Thoracic aorta (tissue), 2 donors: Measurements from ENCODE around the gene SORBS2. TPM values are rescaled to one million over a fixed set of nuclear protein-coding genes. Genes with fewer than 3 reads are reported as not detected.

ENCODE experiments used
- ATAC-seq: fragments of 150-250 bp; one replicate; pipeline ENCODE4 v1.8.0; 2017; ENCODE audit warnings: low read depth; ENCODE audit not compliant: insufficient number of reproducible peaks, low FRiP score
- DNase-seq: peaks from one replicate; pipeline ENCODE4 v3.0.0-alpha.2; 2020; ENCODE audit warnings: low spot score
- H3K27ac ChIP-seq, 2 donors: fragments of 200-600 bp; sonication (generic); 1 replicate in 1 of 2; 2 replicates in 1 of 2; pipeline ENCODE4 v1.5.1; 2016; ENCODE audit warnings: mild to moderate bottlenecking in 2 of 2, moderate library complexity in 2 of 2
- H3K27me3 ChIP-seq: fragments of 200-600 bp; sonication (generic); replicated peaks from 2 replicates; pipeline ENCODE4 v1.6.0; 2016; ENCODE audit warnings: mild to moderate bottlenecking; ENCODE audit not compliant: insufficient read depth
- H3K36me3 ChIP-seq: fragments of 200-600 bp; sonication (generic); one replicate; pipeline ENCODE4 v1.5.1; 2016
- H3K4me1 ChIP-seq, 2 donors: fragments of 200-600 bp; sonication (generic); 1 replicate in 1 of 2; 2 replicates in 1 of 2; pipeline versions ENCODE4 v1.5.1 to v1.6.0; 2016; ENCODE audit warnings: low read depth in 2 of 2, mild to moderate bottlenecking in 1 of 2; ENCODE audit not compliant: control insufficient read depth in 1 of 2
- H3K4me3 ChIP-seq: fragments of 200-600 bp; sonication (generic); 2 replicates; pipeline ENCODE4 v1.5.1; 2016; ENCODE audit warnings: mild to moderate bottlenecking
- H3K9me3 ChIP-seq: fragments of 200-600 bp; sonication (generic); 2 replicates; pipeline ENCODE4 v1.5.1; 2016
- CTCF ChIP-seq: fragments of 200-600 bp; sonication (generic); IDR thresholded peaks from one replicate; pipeline ENCODE4 v1.5.1; 2019; ENCODE audit warnings: antibody characterized with exemption
- total RNA-seq, 2 donors: library from RNA; depleted of rRNA; stranded (reverse); fragments of >200 nt; gene quantifications; one replicate each; pipeline versions ENCODE4 v1.1.0 to v1.2.3, GENCODE V29; 2016

SORBS2 gene
- total RNA-seq, 2 donors from 2014 or later, result 268 to 443 TPM

GRCh38 chr4:185786422-185786821 lies 25.6 kb downstream of the SORBS2 start:
- no peak overlapping the region for H3K27ac ChIP-seq
- no peaks in the 10 kb centered on the region for H3K4me1 ChIP-seq
- no peaks in the 10 kb centered on the region for H3K36me3 ChIP-seq
- no peak for TF ChIP-seq CTCF
- no peaks in the 10 kb centered on the region for H3K27me3 ChIP-seq
- no peak for DNase-seq
- no peak for ATAC-seq
- H3K9me3 ChIP-seq, result no peaks in the 10 kb centered on the region
- no peak overlapping the region for H3K4me3 ChIP-seq

- ATAC-seq, result no peak
- Histone ChIP-seq H3K27me3 (no peaks in the 10 kb centered on the region), H3K27ac (no peak overlapping the region), H3K36me3 (no peaks in the 10 kb centered on the region), H3K4me3 (no peak overlapping the region), H3K9me3 (no peaks in the 10 kb centered on the region), H3K4me1 (no peaks in the 10 kb centered on the region)
- DNase-seq, result no peak
- TF ChIP-seq CTCF, result no peak
Measured at GRCh38 chr4:185783574-185783973, 28.4 kb downstream of the SORBS2 start.

- Histone ChIP-seq H3K4me3 (no peak overlapping the region), H3K27ac (no peak overlapping the region), H3K4me1 (no peaks in the 10 kb centered on the region), H3K9me3 (no peaks in the 10 kb centered on the region), H3K27me3 (no peaks in the 10 kb centered on the region), H3K36me3 (no peaks in the 10 kb centered on the region)
- TF ChIP-seq CTCF, result no peak
- DNase-seq, result no peak
- no peak for ATAC-seq
Measured at GRCh38 chr4:185782523-185782922, 29.5 kb downstream of the SORBS2 start.

- Histone ChIP-seq H3K36me3 (no peaks in the 10 kb centered on the region), H3K27ac (no peak overlapping the region), H3K27me3 (no peaks in the 10 kb centered on the region), H3K4me1 (no peaks in the 10 kb centered on the region), H3K9me3 (no peaks in the 10 kb centered on the region), H3K4me3 (no peak overlapping the region)
- TF ChIP-seq CTCF, result no peak
- DNase-seq, result no peak
- ATAC-seq, result no peak
Measured at GRCh38 chr4:185781555-185782215, 30.3 kb downstream of the SORBS2 start.

- Histone ChIP-seq H3K4me1 (peaks cover 3 to 9% of the 10 kb centered on the region in 2 donors), H3K27me3 (no peaks in the 10 kb centered on the region), H3K4me3 (no peak overlapping the region), H3K27ac (no peak overlapping the region), H3K9me3 (no peaks in the 10 kb centered on the region), H3K36me3 (no peaks in the 10 kb centered on the region)
- DNase-seq (no peak), ATAC-seq (no peak)
- no peak for TF ChIP-seq CTCF
Measured at GRCh38 chr4:185780472-185780871, 31.5 kb downstream of the SORBS2 start.
